Activated T-helper 1 cell treated with anti-CD3 and anti-CD28 coated beads, Interleukin-2, amount 50 U/mL, for 16 hours (primary cell): Measurements from ENCODE around the gene PARD3B.
"Not testable (repeated sequence)": the region's sequence is repeated elsewhere in the genome, so short reads cannot be mapped to it uniquely, and the experiment has no call there.

Source experiments
- DNase-seq, 2 donors: peaks; one replicate each; pipeline ENCODE4 v3.0.0-alpha.2; 2020; ENCODE audit warnings: low read depth in 1 of 2, low spot score in 1 of 2

The PARD3B gene

DNA sequence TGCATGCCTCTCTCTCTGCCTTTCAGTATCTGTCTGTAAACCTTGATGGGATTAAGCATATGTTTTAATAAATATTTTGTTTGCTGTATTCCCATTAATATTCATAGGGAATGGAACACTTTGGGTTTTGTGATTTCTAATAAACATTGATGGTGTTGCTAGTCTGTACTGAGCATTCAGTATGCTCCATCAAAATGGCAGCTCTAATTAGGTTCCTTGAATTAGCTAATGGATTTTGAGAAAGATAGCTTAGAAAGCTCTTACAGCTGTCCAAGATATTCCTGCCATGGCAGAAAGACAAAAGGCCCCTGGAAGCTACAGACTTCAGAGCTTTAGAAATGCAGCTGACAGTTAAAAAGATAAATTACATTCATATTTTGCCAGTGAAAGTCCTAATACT, 937.8 kb downstream of the PARD3B start:
- no peak for DNase-seq

DNA sequence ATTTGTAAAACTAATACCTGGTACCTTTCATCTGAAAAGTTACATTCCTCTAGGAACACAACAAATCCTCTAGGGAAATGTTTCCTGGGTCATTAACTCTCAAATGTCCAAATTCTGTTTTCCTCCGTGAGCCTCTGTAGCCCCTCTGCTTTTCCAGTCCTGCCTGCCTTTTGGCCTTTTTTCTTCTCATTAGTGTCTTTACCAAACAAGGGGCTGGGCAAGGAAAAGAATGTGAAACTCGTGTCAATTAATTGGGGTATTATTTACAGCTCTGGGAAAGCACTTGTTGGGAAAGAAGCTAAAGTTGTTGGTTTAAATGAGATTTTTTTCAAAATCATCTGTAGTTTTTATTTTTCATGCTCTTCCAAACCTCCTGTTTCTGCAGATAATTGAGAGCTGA, 938.9 kb downstream of the PARD3B start:
- DNase-seq = no peak

DNA sequence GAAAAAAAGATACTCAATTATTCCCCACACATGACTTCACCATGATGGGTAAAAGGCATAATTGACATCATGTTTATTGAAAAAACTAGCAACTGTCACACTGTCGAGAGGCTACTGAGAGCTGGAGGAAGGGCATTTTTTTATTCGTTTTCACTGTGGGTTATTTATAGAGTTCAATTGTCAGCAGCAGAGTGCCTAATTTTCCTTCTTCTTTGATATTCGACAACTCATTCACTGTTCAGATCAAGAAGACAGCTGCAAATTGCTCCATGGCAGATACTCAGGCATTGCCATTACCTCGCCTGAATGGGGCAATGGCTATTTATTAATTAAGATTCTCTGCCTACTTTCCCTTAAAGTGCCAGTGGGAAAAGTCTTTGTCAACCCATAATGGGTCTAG, 939.5 kb downstream of the PARD3B start:
- no peak for DNase-seq

DNA sequence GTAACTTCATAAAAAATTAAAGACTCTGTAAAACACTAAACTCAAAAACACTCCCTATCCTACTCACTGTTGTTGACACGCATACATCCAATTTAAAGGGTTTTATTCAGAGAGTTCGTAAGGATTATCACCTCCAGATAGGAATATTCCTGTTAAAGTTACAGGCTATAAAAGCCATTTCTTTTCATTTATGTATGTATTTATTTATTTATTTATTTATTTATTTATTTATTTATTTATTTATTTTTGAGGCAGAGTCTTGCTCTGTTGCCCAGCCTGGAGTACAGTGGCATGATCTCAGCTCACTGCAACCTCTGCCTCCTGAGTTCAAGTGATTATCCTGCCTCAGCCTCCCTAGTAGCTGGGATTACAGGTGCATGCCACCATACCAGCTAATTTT, 948.3 kb downstream of the PARD3B start:
- DNase-seq = not testable (repeated sequence)

DNA sequence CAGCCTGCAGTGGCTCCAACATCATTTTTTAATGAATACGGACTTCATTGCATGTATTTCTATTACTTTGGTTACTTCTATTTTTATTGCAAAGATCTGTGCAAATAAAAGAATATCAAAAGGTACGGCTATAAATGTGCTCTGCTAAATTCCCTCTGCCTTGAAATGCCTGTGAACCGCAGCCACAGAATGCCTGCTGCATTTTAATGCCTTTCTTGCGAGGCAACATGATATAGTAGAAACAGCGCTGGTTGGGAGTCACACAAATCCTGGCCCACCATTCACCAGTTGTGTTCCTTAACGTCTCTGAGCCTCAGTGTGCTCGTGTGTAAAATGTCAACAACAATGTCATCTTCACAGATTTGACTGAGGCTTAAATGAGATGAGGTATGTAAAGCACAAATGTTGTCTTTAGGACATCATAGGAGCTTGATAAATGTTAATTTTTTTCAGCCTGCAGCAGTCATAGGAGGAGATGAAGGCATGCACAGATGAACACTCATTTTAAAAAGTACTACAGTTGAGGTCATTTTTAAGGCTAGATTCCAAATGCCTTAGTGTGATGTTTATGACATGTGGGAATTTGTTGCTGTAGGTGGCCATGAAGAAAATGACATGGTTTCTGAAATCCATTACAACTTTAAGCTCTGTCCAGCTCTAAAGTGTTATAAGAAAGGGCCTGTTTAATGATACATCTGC, 949.4 kb downstream of the PARD3B start:
- no peak for DNase-seq

DNA sequence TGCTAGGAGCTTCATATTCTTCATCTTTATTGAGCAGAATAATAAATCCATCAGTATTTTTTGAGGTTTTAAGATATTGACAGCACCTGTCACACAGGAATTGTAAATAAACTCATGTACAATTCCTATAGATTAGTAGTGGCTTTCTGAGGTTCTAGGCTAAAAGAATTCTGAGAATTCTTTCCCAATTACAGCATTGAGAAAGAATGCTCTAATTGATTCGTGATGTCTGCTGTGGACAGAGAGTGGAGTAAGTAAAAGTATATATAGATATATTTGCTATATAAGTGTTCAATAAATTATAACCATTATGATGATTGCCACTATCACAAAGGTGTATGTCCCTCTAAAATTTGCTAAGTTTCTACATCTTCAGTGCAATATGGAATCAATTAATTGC, 950.5 kb downstream of the PARD3B start:
- DNase-seq = no peak

DNA sequence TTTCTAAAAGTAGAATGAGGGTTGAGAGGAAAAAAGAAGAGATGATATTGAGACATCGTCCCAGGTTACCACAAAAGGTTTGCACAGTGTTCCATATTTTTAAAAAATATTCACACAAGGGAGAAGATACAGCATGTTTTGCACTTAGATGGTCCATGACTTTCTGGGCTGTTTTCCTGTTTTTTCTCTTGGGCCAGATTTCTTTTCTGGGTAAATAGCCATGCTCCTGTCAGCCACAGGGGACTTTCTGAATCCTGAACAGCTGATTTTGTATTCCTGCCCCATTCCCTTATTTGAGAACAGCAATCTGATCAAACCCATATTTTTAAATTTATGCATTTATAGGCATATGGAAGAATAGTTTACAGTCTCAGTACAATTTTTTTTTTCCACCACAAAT, 951.1 kb downstream of the PARD3B start:
- DNase-seq = no peak

DNA sequence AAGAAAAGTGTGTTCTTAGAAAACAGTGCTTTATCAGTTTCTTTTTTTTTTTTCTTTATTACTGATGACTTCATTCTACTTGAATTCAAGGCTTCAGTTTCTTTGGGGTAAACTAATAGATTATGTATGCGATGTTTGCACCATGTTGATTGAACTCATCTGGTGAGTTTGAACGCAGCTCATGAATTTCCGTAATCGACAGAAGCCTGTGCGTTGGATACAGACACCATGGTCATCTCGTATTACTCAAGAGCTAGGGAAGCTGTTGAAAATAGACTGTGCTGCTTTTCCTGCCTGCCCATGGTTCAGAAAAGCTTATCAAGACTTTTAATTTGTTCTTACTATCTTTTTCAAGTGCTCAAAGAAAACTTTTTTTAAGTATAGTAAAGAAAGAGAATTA, 951.5 kb downstream of the PARD3B start:
- no peak for DNase-seq

DNA sequence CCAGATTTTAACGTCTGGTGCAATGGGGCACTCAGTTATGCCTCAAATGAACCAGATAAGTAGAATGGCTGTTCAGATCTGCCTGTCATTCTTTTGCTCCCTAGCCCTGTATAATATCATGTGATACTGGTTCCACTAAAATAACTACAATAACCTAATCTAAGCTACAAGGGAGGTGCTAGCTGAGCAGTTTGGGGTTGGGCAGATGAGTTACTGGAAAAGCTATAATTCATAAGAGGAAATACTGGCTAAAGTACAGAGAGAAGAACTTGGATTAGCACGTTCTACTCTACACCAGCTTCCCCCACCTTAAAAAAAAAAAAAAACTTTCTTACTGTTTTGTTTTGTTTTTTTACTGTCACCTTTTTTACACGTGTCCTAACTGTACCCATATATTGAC, 953.7 kb downstream of the PARD3B start:
- no peak for DNase-seq

DNA sequence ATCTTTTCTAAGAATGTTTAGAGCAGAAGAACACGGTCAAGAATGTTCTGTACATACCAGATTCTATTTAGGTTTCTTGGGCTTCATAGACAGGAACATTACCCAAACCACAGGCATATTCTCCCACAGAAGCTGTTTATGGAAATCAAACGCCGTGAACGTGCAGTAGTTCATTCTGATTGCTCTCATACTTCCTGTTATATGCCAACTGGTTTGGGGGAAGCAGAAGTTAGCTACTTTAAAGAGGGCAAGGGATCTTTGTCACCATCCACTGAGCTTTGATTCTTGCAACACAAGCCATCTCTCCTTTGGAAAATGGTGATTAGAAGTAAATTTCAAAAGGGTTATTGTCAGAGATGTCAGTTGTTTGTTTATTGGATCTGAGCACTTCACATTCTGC, 954.8 kb downstream of the PARD3B start:
- no peak for DNase-seq

DNA sequence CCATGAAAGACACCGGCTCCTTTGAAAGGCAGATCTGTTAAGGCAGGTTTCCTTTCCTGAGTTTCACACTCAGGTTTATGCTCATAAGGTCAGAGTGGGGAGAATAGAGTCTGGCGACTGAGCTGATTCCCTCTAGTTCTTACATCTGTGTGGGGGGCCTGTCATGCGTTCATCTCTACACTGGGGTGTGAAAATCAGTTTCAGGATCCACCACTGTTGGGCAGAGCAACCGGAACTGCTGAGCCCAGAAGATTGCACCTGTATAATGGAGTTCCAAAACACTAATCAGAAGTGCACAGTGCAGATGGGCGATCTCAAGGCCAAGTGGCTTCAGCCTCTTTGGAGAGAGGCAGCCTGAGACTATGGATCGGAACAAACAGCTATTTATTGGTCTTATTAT, 955.7 kb downstream of the PARD3B start:
- DNase-seq = no peak

DNA sequence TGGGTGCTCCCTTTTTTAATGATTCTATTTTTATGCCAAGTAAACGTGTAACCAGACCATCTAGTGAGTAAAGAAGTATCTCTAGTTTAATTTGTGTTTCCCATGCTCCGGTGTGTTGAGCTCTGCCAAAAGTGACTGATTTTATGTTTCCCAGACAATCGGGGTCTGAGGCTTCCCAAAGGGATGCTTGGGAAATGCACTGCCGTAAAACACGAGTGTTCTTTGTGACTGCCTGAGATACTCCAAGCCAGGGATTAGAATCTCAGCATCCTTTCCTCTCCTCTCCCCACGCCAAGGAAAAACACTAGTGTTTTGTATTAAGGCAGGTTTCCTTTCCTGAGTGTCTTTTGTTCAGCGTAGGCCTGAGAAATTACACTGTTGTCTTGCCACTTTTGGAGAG, 956.6 kb downstream of the PARD3B start:
- no peak for DNase-seq

DNA sequence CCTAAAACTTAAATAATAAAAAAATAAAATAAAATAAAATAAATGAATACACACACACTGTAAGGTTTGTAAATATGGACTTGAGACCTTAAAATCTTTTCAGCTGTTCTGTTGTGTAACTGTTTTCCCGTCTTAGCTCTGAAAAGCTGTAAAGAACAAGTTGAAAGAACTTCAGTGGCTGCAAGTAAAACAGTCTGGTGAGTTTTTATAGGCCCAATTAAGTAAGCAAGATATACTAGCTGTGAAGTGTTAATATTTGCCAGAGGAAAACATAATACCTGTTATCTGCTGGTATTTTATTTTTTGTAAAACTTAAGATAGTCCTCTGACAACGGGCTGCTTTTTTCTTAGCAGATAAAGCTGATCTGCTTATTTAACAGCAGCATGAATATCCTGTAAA, 960.1 kb downstream of the PARD3B start:
- no peak for DNase-seq

DNA sequence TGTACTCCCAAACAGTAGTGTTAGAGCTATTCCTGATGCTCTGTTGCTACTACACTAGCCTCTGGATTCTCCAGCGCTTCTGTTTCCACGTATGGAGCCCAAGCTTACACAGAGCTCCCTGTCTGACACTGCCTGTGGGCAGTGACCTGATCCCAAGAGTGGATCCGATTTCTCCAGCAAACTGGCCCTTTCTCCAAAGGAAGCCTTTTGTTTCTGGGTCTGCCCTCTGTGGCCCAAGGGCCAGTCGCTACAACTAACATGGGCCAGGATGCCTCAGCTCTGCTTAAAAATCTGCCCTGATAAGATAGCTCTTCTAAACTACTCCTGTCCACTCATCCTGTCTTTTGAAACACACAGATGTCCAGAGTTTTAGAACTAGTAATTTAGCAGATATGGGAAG, 964.4 kb downstream of the PARD3B start:
- DNase-seq = no peak

DNA sequence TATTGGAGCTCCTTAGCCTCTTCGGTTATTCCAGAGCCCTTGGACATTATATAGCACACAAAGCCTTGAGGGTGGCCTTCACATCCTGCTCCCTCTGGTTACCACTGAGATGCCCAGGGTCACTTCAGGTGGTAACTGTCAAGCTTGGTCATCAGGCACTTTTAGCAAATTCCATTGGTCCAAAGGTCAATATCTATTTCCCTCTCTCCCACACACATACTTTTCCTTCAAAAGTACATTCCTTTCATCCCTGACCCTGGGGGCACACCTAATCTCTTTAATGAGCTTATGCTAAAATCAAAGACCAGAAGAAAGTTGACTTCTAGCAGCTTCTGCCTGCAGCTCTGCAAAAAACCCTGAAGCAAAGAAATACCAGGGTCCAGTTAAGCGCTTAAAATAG, 965.1 kb downstream of the PARD3B start:
- DNase-seq = no peak

DNA sequence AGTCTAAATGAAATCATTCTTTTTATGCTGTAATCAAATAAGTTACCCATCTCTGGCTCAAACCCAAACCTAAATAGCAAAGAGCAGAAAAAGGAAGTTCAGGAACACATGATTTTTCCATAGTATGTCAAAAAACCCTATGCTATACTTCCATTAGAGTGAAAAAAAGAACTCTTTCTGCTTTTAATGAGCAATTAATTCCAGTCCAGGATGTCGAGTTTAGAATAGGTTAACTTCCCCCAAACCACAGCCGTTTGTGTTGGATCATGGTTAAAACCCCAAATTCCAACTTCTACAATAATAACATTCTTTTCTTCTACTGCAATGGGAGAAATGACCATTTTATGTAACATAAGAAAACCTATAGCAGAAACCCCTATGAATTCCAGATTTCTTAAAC, 965.9 kb downstream of the PARD3B start:
- no peak for DNase-seq

DNA sequence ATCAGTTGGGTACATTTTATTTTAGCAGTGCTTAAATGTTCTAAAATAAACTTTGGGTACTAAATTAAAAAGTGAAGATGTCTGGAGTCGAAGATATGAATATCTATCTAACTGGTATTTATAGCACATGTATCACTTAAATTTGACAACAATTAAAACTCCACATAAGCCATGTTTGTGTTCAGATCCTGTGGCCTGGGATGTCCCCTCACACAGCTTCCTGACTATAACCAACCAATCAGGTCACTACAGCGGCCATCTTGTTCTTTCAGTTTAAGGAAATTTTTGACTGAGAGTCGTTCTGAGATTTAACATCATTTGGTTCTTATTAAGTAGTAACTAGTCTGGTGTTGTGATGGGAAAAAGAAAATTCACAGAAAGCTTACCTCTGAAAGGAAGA, 966.4 kb downstream of the PARD3B start:
- no peak for DNase-seq

DNA sequence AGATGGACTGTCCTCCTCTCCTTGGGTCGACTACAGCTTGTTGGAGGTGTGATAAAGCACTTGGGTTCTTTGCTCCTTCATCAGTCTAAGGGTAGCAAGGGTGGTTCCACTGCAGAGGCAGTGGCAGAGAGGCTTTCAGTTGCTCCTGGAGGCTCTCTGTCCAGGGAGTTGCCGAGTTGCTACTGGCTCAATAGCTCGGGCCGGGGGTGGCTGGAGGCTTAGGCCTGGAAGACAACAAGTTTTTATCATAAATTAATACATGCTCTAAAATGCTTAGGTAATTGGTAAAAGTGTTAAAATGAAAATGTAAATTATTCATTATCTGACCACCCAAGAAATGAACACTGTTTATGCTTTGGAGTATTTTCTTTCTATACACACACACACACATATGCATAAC, 975.0 kb downstream of the PARD3B start:
- DNase-seq = no peak

DNA sequence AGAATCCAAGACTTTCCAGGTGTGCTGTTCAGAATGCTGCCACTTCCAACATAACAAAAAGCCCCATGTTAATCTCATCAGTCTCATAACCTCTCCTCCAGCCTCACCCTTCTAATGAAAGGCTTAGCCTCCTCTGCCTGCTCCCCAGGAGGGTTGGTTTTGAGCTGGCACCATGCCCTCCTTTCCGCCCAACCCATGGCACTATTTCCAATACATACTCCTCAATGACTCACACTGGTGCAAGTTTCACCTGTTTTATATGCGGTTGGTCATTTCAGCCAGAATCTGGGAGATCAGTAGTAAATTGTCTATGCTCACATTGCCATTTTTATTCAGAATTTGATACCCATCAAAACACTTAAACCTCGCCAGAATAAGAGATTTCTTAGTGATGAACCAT, 979.4 kb downstream of the PARD3B start:
- no peak for DNase-seq

DNA sequence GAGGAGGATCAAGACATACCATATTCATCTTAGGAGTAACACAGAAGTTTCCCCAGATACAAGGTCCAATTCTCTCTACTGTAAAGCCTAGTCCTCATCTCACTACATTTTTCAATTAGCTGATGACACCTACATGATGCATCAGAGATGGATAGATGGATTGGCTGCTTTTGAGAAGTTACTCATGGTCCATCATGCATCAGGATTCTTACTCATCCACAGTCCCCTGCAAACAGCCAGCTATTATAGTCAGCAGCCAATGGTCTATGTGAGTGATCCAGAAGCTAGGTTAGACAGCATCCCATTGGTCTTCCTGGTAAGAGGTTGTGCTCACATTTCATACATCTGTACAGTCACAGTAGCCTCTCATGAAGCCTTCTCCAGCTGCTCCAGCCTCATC, 982.5 kb downstream of the PARD3B start:
- no peak for DNase-seq

DNA sequence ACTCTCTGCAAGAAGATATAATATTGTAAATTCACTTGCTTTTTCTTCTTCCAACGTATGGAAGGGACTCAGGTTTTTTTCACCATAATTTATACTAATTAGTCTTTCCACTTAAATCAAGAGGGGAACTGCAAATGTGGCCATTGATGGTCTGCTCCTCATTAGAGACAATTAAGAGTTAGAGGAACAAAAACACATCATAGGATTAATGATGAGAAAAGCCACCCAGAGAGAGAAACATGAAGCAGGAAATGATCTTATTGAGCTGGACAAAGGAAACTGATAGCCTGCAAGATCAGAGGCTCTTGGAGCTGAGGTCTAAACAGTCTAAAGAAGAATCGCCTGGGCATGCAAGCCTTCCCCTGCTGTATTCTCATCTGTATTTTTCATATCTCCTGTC, 985.8 kb downstream of the PARD3B start:
- DNase-seq = no peak

DNA sequence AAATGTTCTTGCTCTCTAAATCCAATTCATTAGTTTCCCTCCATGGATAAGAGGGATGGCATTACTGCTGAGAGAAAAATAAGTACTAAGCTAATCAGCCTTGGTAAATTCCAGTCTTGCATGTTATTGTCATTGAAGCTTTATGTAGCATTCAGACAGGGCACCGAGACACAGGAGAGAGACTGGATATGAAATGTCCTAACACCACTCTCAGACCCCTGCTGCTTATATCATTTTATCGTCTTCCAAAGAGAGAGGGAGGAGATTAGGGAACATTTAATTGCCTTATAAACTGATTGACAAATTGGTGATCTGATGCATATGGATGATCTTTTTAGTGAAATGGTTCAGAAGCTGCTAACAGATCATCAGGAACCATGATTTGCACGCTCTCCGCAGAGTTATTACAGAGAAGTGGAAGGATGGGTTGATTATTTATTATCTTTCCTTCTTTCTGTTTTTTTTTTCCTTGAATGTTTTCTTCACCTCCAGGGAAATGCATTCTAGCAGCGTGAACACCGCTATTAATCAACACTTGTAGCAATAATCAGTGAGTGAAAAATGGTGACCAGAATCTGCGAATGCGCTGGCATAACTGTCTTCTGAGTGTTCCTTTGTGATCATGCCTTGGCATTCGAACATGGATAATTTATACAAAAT, 986.3 kb downstream of the PARD3B start:
- no peak for DNase-seq

DNA sequence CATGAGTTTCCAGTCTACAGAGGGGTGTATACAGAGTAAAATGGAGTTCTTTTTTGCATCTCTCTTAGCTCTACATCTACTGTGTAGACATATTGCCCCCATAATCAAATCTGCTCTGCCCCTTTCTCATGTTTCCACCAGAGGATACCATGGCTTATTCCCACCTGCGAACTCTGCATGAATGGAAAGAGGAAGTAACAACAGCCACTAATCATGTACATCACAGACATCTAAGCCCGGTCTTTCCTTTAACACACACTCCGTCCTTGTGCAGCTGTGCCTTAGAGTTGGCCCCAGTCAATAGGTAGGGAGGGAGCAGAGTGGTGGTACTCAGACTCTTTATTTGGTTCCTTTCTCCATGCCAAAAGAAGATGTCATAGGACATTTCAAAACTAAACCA, 989.7 kb downstream of the PARD3B start:
- no peak for DNase-seq
